K562 (cell line): Measurements from ENCODE around the gene MRPL28. TPM values are rescaled to one million over a fixed set of nuclear protein-coding genes. Genes with fewer than 3 reads are reported as not detected.

Experiments used
- BACH1 ChIP-seq: fragments of 200-800 bp; sonication (Bioruptor generic); IDR thresholded peaks from 2 replicates; pipeline ENCODE4 v1.6.1; 2016; ENCODE audit warnings: missing genetic modification characterization, missing compliant biosample characterization
- CHD4 ChIP-seq: fragments of 200-600 bp; sonication (generic); IDR thresholded peaks from 3 replicates; pipeline ENCODE4 v1.6.1; 2012; ENCODE audit warnings: low read depth, mild to moderate bottlenecking, mixed read lengths, low read length, inconsistent platforms; ENCODE audit not compliant: insufficient read depth, insufficient replicate concordance, poor library complexity, severe bottlenecking
- CTCFL ChIP-seq: IDR thresholded peaks from 2 replicates; pipeline ENCODE4 v1.6.1; 2011; ENCODE audit warnings: borderline replicate concordance, low read depth, mild to moderate bottlenecking, moderate library complexity, low read length; ENCODE audit not compliant: insufficient read depth, poor library complexity, severe bottlenecking
- DNMT1 ChIP-seq: fragments of 450-650 bp; IDR thresholded peaks from 2 replicates; pipeline ENCODE4 v1.6.1; 2016; ENCODE audit warnings: antibody characterized with exemption, mild to moderate bottlenecking
- KDM2B ChIP-seq: fragments of 250-450 bp; sonication (Bioruptor Pico); IDR thresholded peaks from 2 replicates; pipeline ENCODE4 v1.8.0; 2021; ENCODE audit warnings: mild to moderate bottlenecking, moderate library complexity
- MTA1 ChIP-seq: fragments of 450-650 bp; IDR thresholded peaks from 2 replicates; pipeline ENCODE4 v1.6.1; 2017; ENCODE audit warnings: borderline replicate concordance
- NELFE ChIP-seq: IDR thresholded peaks from 2 replicates; pipeline ENCODE4 v1.6.1; 2011; ENCODE audit warnings: mild to moderate bottlenecking; ENCODE audit not compliant: insufficient read depth, insufficient read length
- PML ChIP-seq: IDR thresholded peaks from 2 replicates; pipeline ENCODE4 v1.6.1; 2012; ENCODE audit warnings: low read length, inconsistent platforms
- RBM22 ChIP-seq: fragments of 200-400 bp; formaldehyde crosslinking; IDR thresholded peaks from 2 replicates; pipeline ENCODE4 v1.6.1; 2018; ENCODE audit warnings: low read length, low read depth; ENCODE audit not compliant: poor library complexity, severe bottlenecking
- TBP ChIP-seq: optimal IDR thresholded peaks from 2 replicates; pipeline ENCODE3; 2011; ENCODE audit warnings: low read depth, low read length, improper control_type of control experiment
- TCF15 ChIP-seq: fragments of 250-450 bp; sonication (Bioruptor Pico); IDR thresholded peaks from 2 replicates; pipeline ENCODE4 v1.8.0; 2022; ENCODE audit warnings: moderate library complexity, mild to moderate bottlenecking, inconsistent platforms
- THAP12 ChIP-seq: fragments of 250-450 bp; sonication (Bioruptor Pico); IDR thresholded peaks from 2 replicates; pipeline ENCODE4 v1.9.0; 2021; ENCODE audit warnings: mild to moderate bottlenecking, inconsistent platforms
- WHSC1 ChIP-seq: IDR thresholded peaks from one replicate; pipeline ENCODE4 v1.6.1; 2012; ENCODE audit warnings: low read length, control low read depth, inconsistent platforms
- ZFP1 ChIP-seq: fragments of 450-650 bp; formaldehyde crosslinking; IDR thresholded peaks from 2 replicates; pipeline ENCODE4 v1.4.0; 2020; ENCODE audit warnings: mild to moderate bottlenecking, mixed read lengths
- polyA plus RNA-seq, 8 experiments: library from polyadenylated mRNA; depleted of rRNA in 4 of 8; stranded (reverse) in 5 of 8; unstranded in 3 of 8; fragments of >200 nt; fragmentation: Nextera tagmentation in 2 of 8; fragmentation: Illumina TruSeq in 1 of 8; extraction: Ambion mirVana in 2 of 8; extraction: Trizol in 1 of 8; gene quantifications; 2 replicates each; pipeline versions ENCODE4 v1.2.1 to v1.2.3, GENCODE V29; 2011 to 2014; ENCODE audit warnings: inconsistent platforms in 1 of 8, missing spikeins in 1 of 8
- total RNA-seq, 7 experiments: library from RNA; depleted of rRNA in 6 of 7; stranded (reverse); fragments of >200 nt in 6 of 7; fragmentation: Illumina TruSeq in 2 of 7; extraction: Trizol in 2 of 7; gene quantifications; 2 replicates each; pipeline versions ENCODE4 v1.2.1 to v1.2.3, GENCODE V29; 2011 to 2021; ENCODE audit warnings: low replicate concordance in 1 of 7
- TF ChIP-seq, protein P1 (sequence below): fragments of 450-650 bp; formaldehyde crosslinking; IDR thresholded peaks from 2 replicates; pipeline ENCODE4 v1.4.0; 2020; ENCODE audit warnings: mild to moderate bottlenecking, moderate library complexity
- TF ChIP-seq, protein P2 (sequence below): sonication (generic); formaldehyde crosslinking; IDR thresholded peaks from 2 replicates; pipeline ENCODE4 v1.8.1; 2023; ENCODE audit warnings: mild to moderate bottlenecking, missing genetic modification reagents, moderate library complexity
- TF ChIP-seq, protein P3 (sequence below), 2 experiments: fragments of 450-650 bp in 1 of 2; sonication (generic) in 1 of 2; formaldehyde crosslinking in 1 of 2; IDR thresholded peaks in 1 of 2; conservative IDR thresholded peaks in 1 of 2; 2 replicates each; pipeline versions ENCODE4 v1.6.1 to v1.8.1; 2016 to 2023; ENCODE audit warnings: mild to moderate bottlenecking in 2 of 2, moderate library complexity in 2 of 2, inconsistent platforms in 1 of 2, missing genetic modification reagents in 1 of 2

MRPL28 gene
- total and polyA plus RNA-seq, 9 of the 15 experiments (the other 6 are each of a cell fraction or from before 2014, with no cell fraction given), result 2.5 to 323 (median 175) TPM

DNA sequence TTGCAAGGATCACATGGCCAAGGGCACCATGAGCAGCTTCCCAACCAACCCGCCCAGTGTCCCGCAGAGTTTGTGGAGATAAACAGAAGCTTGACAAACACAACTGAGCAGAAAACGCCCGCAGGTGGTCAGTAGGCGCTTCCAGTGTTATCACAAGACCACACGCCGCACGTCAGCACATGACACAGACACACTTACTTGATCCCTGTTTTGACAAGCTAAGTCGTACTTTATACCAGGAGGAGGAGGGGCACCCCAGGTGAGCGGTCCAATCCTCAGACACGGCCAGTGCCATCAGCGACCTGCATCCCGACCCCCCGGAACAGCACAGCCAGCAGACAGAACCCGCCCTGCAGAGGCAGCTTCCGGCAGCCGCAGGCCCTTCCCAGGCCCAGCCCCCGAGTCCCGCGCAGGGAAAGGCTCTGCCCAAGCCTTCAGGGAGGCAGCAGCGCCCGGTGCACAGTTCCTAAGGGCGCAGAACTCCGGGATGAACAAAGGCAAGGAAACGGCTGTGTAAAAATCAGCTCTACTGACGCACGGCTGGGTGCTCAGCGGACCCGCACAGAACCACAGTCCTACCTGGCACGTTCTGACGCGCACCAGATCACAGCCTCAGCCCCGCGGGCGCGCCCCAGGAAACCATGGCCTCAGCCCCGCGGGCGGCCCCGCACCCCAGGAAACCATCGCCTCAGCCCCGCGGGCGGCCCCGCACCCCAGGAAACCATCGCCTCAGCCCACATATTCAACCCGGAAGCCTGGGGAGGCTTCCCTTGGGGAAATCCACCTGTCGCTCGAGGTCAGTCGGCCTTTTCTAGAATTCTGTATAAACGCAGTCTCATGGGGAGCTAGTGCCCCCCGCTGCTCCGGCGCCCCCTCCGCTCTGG lies 45.6 kb downstream of the MRPL28 start (continued):
- TF ChIP-seq THAP12 (CRISPR knock-in tag) (no peak), TCF15 (CRISPR knock-in tag) (no peak), CHD4 (no peak), RBM22 (no peak), NELFE (no peak), TBP (no peak), PML (peak; percentile 80), MTA1 (peak; percentile 72; the same call in 1 of the 2 replicates), BACH1 (tag) (no peak), WHSC1 (no peak), ZFP1 (no peak), DNMT1 (no peak), CTCFL (no peak), KDM2B (no peak)
- TF ChIP-seq, protein P1, sequence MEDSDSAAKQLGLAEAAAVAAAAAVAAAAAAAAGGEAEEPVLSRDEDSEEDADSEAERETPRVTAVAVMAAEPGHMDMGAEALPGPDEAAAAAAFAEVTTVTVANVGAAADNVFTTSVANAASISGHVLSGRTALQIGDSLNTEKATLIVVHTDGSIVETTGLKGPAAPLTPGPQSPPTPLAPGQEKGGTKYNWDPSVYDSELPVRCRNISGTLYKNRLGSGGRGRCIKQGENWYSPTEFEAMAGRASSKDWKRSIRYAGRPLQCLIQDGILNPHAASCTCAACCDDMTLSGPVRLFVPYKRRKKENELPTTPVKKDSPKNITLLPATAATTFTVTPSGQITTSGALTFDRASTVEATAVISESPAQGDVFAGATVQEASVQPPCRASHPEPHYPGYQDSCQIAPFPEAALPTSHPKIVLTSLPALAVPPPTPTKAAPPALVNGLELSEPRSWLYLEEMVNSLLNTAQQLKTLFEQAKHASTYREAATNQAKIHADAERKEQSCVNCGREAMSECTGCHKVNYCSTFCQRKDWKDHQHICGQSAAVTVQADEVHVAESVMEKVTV (CRISPR knock-in tag), result no peak
- TF ChIP-seq, protein P2, sequence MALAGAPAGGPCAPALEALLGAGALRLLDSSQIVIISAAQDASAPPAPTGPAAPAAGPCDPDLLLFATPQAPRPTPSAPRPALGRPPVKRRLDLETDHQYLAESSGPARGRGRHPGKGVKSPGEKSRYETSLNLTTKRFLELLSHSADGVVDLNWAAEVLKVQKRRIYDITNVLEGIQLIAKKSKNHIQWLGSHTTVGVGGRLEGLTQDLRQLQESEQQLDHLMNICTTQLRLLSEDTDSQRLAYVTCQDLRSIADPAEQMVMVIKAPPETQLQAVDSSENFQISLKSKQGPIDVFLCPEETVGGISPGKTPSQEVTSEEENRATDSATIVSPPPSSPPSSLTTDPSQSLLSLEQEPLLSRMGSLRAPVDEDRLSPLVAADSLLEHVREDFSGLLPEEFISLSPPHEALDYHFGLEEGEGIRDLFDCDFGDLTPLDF (CRISPR knock-in tag), result no peak
- TF ChIP-seq, protein P3, sequence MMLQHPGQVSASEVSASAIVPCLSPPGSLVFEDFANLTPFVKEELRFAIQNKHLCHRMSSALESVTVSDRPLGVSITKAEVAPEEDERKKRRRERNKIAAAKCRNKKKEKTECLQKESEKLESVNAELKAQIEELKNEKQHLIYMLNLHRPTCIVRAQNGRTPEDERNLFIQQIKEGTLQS (IDR thresholded peaks at IDR 0.05), result no peak
- TF ChIP-seq, protein P3 (CRISPR knock-in tag; conservative IDR thresholded peaks at IDR 0.05), result no peak
